HEK293T (cell line): Measurements from ENCODE around the gene RRP9.

ENCODE experiments used
- ARNT ChIP-seq: fragments of 450-650 bp; IDR thresholded peaks from 2 replicates; pipeline ENCODE4 v1.6.1; 2017; ENCODE audit warnings: mild to moderate bottlenecking
- BHLHE40 ChIP-seq: fragments of 450-650 bp; IDR thresholded peaks from 2 replicates; pipeline ENCODE4 v1.6.1; 2016; ENCODE audit warnings: mild to moderate bottlenecking, moderate library complexity, borderline replicate concordance
- FOXA1 ChIP-seq: fragments of 450-650 bp; IDR thresholded peaks from 2 replicates; pipeline ENCODE4 v1.6.1; 2016; ENCODE audit warnings: mild to moderate bottlenecking
- FOXK2 ChIP-seq: fragments of 450-650 bp; IDR thresholded peaks from 2 replicates; pipeline ENCODE4 v1.6.1; 2016; ENCODE audit warnings: mild to moderate bottlenecking
- L3MBTL2 ChIP-seq: fragments of 450-650 bp; conservative IDR thresholded peaks from 2 replicates; pipeline ENCODE4 v1.6.1; 2016; ENCODE audit warnings: mild to moderate bottlenecking
- NFRKB ChIP-seq: fragments of 450-650 bp; IDR thresholded peaks from 2 replicates; pipeline ENCODE4 v1.6.1; 2016; ENCODE audit warnings: mild to moderate bottlenecking, moderate library complexity
- SP1 ChIP-seq: fragments of 450-650 bp; IDR thresholded peaks from 2 replicates; pipeline ENCODE4 v1.6.1; 2017
- SUZ12 ChIP-seq: fragments of 450-650 bp; IDR thresholded peaks from 2 replicates; pipeline ENCODE4 v1.6.1; 2016; ENCODE audit warnings: mild to moderate bottlenecking
- TARDBP ChIP-seq: fragments of 450-650 bp; IDR thresholded peaks from 2 replicates; pipeline ENCODE4 v1.6.1; 2016

DNA sequence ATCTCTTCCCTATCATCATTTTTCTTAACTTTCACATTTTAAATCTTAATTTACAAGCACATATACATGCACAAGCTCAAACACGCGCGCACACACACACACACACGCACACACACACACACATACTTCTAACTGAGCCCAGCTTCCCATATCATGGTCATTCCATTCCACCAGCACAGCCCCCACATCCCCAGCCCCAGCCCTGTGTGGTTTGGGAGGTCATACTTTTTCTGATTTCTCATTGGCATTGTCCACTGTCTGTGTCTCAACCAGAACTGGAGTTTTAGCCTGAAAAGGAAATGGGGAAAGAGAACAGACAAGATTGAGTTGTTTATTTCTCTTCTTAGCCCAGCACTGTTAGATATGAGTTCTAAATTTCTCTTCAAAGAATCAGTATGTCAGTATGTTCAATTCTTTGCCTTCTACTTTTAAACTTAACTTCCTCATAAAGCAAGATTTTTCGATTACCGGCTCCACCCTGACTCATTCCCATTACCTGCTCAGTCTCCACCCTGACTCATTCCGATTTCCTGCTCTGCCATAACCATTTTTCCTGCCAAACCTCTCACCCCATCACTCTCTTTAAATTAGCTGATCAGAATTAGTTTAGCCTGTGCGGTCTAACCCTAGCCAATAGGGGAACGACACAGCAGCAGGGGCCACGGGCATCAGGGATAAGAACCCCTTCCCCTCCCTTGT, 44.9 kb downstream of the RRP9 start:
- TF ChIP-seq TARDBP = no peak
- no peak for TF ChIP-seq SUZ12
- TF ChIP-seq ARNT = no peak
- no peak for TF ChIP-seq NFRKB
- TF ChIP-seq BHLHE40 = no peak
- TF ChIP-seq FOXA1 = no peak
- TF ChIP-seq SP1 = no peak
- no peak for TF ChIP-seq L3MBTL2
- TF ChIP-seq FOXK2 = no peak
